Colonic mucosa (tissue), 4 donors: ENCODE results near the gene CCDC91. TPM values are rescaled to one million over a fixed set of nuclear protein-coding genes. Genes with fewer than 3 reads are reported as not detected.

ENCODE experiments used
- DNase-seq: peaks from one replicate; pipeline ENCODE4 v3.0.0-alpha.2; 2020
- H3K27ac ChIP-seq: fragments of 200-600 bp; one replicate; pipeline ENCODE4 v1.8.0; 2021
- H3K27me3 ChIP-seq: fragments of 200-600 bp; one replicate; pipeline ENCODE4 v1.8.0; 2021
- H3K36me3 ChIP-seq: fragments of 200-600 bp; one replicate; pipeline ENCODE4 v1.8.0; 2021
- H3K4me1 ChIP-seq: fragments of 200-600 bp; one replicate; pipeline ENCODE4 v1.8.0; 2021; ENCODE audit warnings: mild to moderate bottlenecking
- H3K4me3 ChIP-seq: fragments of 200-600 bp; one replicate; pipeline ENCODE4 v1.8.0; 2021
- H3K9ac ChIP-seq, 2 donors: one replicate each; pipeline ENCODE4 v1.7.0; 2013; ENCODE audit warnings: control low read depth in 2 of 2, low read depth in 2 of 2, low read length in 2 of 2
- H3K9me3 ChIP-seq: fragments of 200-600 bp; one replicate; pipeline ENCODE4 v1.8.0; 2021
- CTCF ChIP-seq: fragments of 200-600 bp; IDR thresholded peaks from one replicate; pipeline ENCODE4 v1.8.0; 2022; ENCODE audit warnings: antibody characterized with exemption, mild to moderate bottlenecking
- intact Hi-C: fragments of 100-400 bp; cut with DNase I; formaldehyde crosslinking; loops from one replicate; pipeline ENCODE4 v1.14.1; 2022
- total RNA-seq, 2 donors: library from RNA; stranded (reverse); fragmentation: NEBNext Ultra II Directional in 1 of 2; extraction: Animal tissue kit (Norgen Biotek cat#: 25700) in 1 of 2; gene quantifications; one replicate each; pipeline ENCODE4 v1.2.1, GENCODE V29; 2021
- donor health status: healthy.
- donor health status: DM: no; HTN: no; CAD: no.
- donor health status: DM: no; HTN: no; CAD: no.

The CCDC91 gene
- total RNA-seq, 2 donors from 2014 or later: 15.6 to 20.5 TPM

- no peak overlapping the region for H3K9ac ChIP-seq
- H3K9me3 ChIP-seq: no peaks in the 10 kb centered on the region
- H3K27me3 ChIP-seq: no peaks in the 10 kb centered on the region
- no peak overlapping the region for H3K4me3 ChIP-seq
- DNase-seq: no peak
- intact Hi-C loops: no loop called here
- H3K36me3 ChIP-seq: no peaks in the 10 kb centered on the region
- no peak for TF ChIP-seq CTCF
- H3K27ac ChIP-seq: no peak overlapping the region
- H3K4me1 ChIP-seq: no peaks in the 10 kb centered on the region
Measured at GRCh38 chr12:28237423-28237822, 47.2 kb downstream of the CCDC91 start.

- Histone ChIP-seq H3K36me3 (no peaks in the 10 kb centered on the region), H3K9me3 (no peaks in the 10 kb centered on the region), H3K4me1 (no peaks in the 10 kb centered on the region), H3K27ac (no peak overlapping the region), H3K4me3 (no peak overlapping the region), H3K9ac (no peak overlapping the region), H3K27me3 (no peaks in the 10 kb centered on the region)
- TF ChIP-seq CTCF: no peak
- intact Hi-C loops: no loop called here
- no peak for DNase-seq
Measured at GRCh38 chr12:28239918-28240317, 49.7 kb downstream of the CCDC91 start.

- Histone ChIP-seq H3K27me3 (no peaks in the 10 kb centered on the region), H3K36me3 (no peaks in the 10 kb centered on the region), H3K27ac (no peak overlapping the region), H3K9me3 (no peaks in the 10 kb centered on the region), H3K9ac (no peak overlapping the region), H3K4me3 (no peak overlapping the region), H3K4me1 (no peaks in the 10 kb centered on the region)
- no peak for TF ChIP-seq CTCF
- no peak for DNase-seq
- intact Hi-C loops: no loop called here
Measured at GRCh38 chr12:28240853-28241252, 50.6 kb downstream of the CCDC91 start.

- no peak for TF ChIP-seq CTCF
- H3K9ac ChIP-seq: no peak overlapping the region
- no peaks in the 10 kb centered on the region for H3K9me3 ChIP-seq
- DNase-seq: no peak
- intact Hi-C loops: no loop called here
- no peak overlapping the region for H3K27ac ChIP-seq
- no peaks in the 10 kb centered on the region for H3K27me3 ChIP-seq
- H3K4me1 ChIP-seq: no peaks in the 10 kb centered on the region
- no peak overlapping the region for H3K4me3 ChIP-seq
- no peaks in the 10 kb centered on the region for H3K36me3 ChIP-seq
Measured at GRCh38 chr12:28242129-28242495, 51.9 kb downstream of the CCDC91 start.

- intact Hi-C loops: no loop called here
- H3K27me3 ChIP-seq: no peaks in the 10 kb centered on the region
- no peak for DNase-seq
- H3K9me3 ChIP-seq: no peaks in the 10 kb centered on the region
- no peak overlapping the region for H3K9ac ChIP-seq
- H3K4me3 ChIP-seq: no peak overlapping the region
- H3K4me1 ChIP-seq: no peaks in the 10 kb centered on the region
- H3K27ac ChIP-seq: no peak overlapping the region
- TF ChIP-seq CTCF: no peak
- H3K36me3 ChIP-seq: no peaks in the 10 kb centered on the region
Measured at GRCh38 chr12:28242496-28243309, 52.4 kb downstream of the CCDC91 start.
